Right hindlimb (tissue), 1 donor: ENCODE results near the gene SHFL.

Experiments used
- DNase-seq: peaks from one replicate; pipeline ENCODE4 v3.0.0-alpha.2; 2018

The SHFL gene

GRCh38 chr19:10088949-10089554 lies 2.9 kb downstream of the SHFL start:
- DNase-seq, result no peak

- no peak for DNase-seq
Measured at GRCh38 chr19:10089801-10090375, 3.8 kb downstream of the SHFL start.

- no peak for DNase-seq
Measured at GRCh38 chr19:10091370-10091687, 5.2 kb downstream of the SHFL start.

GRCh38 chr19:10091895-10092641 lies 6.0 kb downstream of the SHFL start:
- peak; percentile 31 for DNase-seq

- no peak for DNase-seq
Measured at GRCh38 chr19:10092648-10093294, 6.7 kb downstream of the SHFL start.

DNA sequence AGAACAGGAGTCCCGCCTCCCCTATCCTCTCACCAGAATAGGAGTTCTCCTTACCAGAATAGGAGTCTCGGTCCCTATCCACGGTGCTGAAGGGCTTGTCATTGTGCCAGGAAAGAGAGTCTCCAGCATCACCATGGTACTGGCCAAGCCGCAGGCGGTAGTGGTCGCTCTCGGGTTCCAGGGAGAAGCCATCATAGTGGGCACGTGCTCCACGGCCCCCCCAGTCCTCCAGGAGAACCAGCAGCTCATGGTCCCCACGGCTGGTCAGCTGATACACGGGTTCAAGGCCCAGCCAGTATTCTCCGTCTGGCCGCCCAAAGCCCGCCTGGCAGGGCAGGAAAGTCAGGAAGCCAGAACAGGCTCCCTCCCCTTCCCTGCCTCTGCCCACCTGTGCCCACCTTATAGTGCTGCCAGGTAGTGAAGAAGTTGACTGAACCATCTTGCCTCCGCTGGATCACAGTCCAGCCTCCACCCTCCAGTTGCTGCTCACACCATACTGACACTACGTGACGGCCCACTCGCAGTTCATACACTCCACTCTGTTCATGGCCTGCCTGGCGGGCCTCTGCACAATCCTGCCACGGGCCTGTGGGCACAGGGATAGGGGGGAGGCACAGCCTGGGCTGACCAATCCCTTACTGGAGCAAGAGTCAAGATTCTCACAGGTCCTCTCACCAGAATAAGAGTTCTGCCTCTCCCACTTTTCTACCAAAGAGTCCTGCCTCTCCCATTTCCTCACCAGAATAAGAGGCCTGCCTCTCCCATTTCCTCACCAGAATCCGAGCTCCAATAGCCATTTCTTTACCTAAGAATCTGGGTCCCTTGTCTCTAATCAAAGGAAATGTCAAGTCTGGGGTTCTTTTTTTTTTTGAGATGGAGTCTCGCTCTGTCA lies 7.4 kb downstream of the SHFL start:
- peak; percentile 25 for DNase-seq

DNA sequence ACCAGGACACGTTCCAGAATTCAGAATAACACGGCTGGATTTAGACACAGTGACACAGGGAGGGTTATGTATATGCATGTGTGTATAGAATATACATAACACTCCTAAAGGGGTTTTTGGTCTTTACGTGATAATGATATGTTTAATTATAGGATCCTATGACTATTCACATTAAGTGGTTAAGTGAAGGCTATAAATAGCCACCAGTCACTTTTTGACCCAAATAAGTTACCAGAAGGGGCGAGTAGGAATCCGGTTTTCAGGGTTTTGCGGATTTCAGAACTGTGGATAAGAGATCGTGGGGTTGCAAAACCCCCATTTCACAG lies 9.5 kb downstream of the SHFL start:
- no peak for DNase-seq

DNA sequence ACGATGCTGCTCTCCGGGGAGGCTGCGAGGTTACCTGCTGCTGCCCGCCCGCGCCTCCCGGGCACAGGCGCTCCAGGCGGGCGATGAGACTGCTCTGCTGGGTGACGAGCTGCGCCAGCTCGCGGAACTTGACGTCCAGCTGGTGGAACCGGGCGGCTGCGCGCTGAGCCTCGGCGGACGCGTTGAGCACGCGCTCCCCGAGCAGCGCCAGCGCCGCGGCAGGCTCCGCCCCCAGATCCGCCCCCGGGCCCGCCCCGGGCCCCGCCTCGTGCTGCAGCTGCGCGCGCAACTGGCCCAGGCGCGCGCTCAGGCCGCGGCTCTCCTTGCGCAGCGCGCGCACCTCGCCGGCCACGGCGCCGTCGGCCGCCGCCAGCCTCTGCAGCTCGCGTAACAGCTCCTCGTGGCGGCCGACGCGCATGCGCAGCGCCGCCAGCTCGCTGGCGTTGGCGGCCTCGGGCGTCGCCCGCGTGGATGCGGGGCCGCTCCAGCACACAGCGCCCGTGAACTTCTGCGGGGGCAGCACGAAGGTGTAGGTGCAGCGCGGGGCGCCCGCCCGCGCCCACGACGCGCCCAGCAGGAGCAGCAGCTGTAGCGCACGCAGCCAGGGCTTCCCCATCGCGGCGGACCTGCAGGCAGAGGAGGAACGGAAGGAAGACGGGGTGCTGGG lies 10.0 kb downstream of the SHFL start:
- DNase-seq, result peak; percentile 92

- no peak for DNase-seq
Measured at GRCh38 chr19:10096615-10096963, 10.5 kb downstream of the SHFL start.

GRCh38 chr19:10100163-10100785 lies 14.2 kb downstream of the SHFL start:
- no peak for DNase-seq

- DNase-seq, result no peak
Measured at GRCh38 chr19:10102787-10103236, 16.7 kb downstream of the SHFL start.

DNA sequence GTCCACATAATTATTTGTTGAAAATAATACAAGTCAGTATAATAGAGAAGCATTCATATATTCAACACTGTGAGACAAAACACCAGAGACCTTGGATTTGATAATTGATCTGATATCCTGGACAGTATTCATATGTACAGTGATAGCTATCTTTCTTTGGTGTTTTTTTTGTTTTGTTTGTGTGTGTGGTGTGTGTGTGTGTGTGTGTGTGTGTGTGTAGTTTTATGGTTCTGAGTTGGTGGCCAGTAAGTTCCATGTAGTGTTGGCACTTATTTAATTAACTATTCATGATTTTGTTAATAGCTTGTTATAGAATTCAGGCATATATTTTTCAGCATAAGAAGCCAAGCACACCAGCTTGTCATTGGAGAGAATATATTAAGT lies 18.0 kb downstream of the SHFL start:
- DNase-seq, result no peak

GRCh38 chr19:10104665-10105508 lies 18.8 kb downstream of the SHFL start:
- DNase-seq, result peak; percentile 83

DNA sequence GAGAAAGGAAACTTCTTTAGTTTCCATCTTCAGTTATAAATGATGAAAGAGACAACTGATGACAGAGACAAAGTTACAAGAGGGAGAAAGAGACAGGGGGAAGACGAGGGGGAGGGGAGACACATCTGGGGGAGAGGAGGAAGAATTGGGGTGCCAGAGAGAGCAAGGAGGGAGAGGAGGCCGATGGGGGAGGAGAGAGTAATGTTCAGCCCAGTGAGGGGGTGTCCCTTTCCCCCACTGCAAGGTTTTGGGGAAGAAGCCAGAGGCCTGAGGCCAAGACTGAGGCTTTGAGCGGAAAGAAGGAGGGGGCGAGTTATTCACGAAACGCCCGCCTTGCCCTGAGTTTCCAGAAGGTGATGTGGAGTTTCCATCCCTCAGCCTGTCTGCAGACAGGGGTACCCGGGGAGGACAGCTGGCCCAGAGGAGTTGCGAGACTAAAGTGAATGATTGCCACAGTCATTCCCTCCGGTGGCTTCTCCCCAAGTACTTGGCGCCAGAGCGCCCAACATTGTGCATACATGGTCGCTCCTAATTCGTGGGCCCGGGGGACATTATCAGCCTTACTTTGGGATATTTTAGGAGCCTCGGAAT lies 19.5 kb downstream of the SHFL start:
- DNase-seq, result peak; percentile 89

GRCh38 chr19:10106100-10106936 lies 20.2 kb downstream of the SHFL start, which contains the start of gene PPAN:
Gene PPAN (plus strand): TSS chr19:10106362. CDS start chr19:10106395, 33 bp downstream.
- DNase-seq, result peak; percentile 98

DNA sequence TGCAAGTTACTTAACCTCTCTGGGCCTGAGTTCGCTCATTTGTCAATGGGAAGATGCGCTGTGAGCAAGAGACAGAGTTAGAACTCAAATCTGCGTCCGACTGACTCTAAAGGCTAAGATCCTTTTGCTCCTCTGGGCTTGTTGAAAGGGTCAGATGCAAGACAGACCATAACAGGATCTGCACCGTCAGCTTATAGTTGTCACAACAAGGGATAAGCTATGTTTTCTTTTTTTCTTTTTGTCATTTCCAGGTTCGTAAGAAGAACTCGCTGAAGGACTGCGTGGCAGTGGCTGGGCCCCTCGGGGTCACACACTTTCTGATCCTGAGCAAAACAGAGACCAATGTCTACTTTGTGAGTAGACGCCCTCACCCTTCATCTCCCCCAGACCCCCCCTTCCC lies 21.1 kb downstream of the SHFL start:
- DNase-seq, result no peak

GRCh38 chr19:10107817-10108367 lies 21.8 kb downstream of the SHFL start:
- DNase-seq, result no peak

DNA sequence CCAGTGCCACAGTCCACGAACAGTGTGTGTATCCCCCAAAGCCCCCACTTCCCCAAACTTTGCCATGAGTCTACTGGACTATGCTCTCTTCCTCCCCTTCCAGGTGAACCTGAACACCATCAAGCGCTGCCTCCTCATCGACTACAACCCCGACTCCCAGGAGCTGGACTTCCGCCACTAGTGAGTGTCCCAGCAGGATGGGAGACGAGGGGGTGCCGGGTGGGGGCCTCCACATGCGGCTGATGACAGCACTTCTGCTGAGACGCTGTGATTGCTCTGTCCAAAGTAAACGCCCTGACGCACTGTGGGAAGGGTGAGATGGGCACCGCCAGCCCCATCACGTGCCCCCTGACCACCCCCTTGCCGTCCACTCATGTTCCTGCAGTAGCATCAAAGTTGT lies 23.4 kb downstream of the SHFL start:
- DNase-seq, result no peak
